Neural cell (in vitro differentiated cells): ENCODE measurements around the gene PDCD1.

Experiments used
- CTCF ChIP-seq: fragments of 450-650 bp; IDR thresholded peaks from 2 replicates; pipeline ENCODE4 v1.5.1; 2014; ENCODE audit warnings: antibody characterized with exemption, mild to moderate bottlenecking, moderate library complexity; ENCODE audit not compliant: poor library complexity, severe bottlenecking
- EP300 ChIP-seq: fragments of 450-650 bp; conservative IDR thresholded peaks from 2 replicates; pipeline ENCODE4 v1.6.1; 2014; ENCODE audit warnings: antibody characterized with exemption, mild to moderate bottlenecking, moderate library complexity; ENCODE audit not compliant: poor library complexity, severe bottlenecking
- EZH2 ChIP-seq: fragments of 200-600, 300-800 bp; shearing (Covaris generic), sonication (generic); IDR thresholded peaks from 2 replicates; pipeline ENCODE4 v1.6.1; 2014; ENCODE audit warnings: antibody characterized with exemption, low read length, borderline replicate concordance, mild to moderate bottlenecking; ENCODE audit not compliant: insufficient read depth, poor library complexity, severe bottlenecking
- POLR2AphosphoS5 ChIP-seq: IDR thresholded peaks from 2 replicates; pipeline ENCODE4 v1.6.1; 2012
- RAD21 ChIP-seq: fragments of 450-650 bp; conservative IDR thresholded peaks from 2 replicates; pipeline ENCODE4 v1.6.1; 2014; ENCODE audit warnings: antibody characterized with exemption, mild to moderate bottlenecking, moderate library complexity
- REST ChIP-seq: IDR thresholded peaks from 2 replicates; pipeline ENCODE4 v1.6.1; 2012; ENCODE audit warnings: borderline replicate concordance
- SMC3 ChIP-seq: fragments of 450-650 bp; conservative IDR thresholded peaks from 2 replicates; pipeline ENCODE4 v1.6.1; 2014; ENCODE audit warnings: antibody characterized with exemption, mild to moderate bottlenecking, moderate library complexity; ENCODE audit not compliant: poor library complexity
- TAF1 ChIP-seq: IDR thresholded peaks from 2 replicates; pipeline ENCODE4 v1.6.1; 2012; ENCODE audit warnings: low read depth

GRCh38 chr2:241834527-241835210 is 24.0 kb downstream of the PDCD1 start:
- no peak for TF ChIP-seq CTCF
- TF ChIP-seq POLR2AphosphoS5, result no peak
- no peak for TF ChIP-seq TAF1
- no peak for TF ChIP-seq EZH2
- no peak for TF ChIP-seq RAD21
- no peak for TF ChIP-seq EP300
- no peak for TF ChIP-seq REST
- no peak for TF ChIP-seq SMC3
